NCI-H1930 (cell line): ENCODE data around the gene TNFRSF25.

Experiments
- DNase-seq, 2 experiments: peaks; one replicate each; lab custom pipeline; 2025; lab: John Stamatoyannopoulos, UW

Gene TNFRSF25

DNA sequence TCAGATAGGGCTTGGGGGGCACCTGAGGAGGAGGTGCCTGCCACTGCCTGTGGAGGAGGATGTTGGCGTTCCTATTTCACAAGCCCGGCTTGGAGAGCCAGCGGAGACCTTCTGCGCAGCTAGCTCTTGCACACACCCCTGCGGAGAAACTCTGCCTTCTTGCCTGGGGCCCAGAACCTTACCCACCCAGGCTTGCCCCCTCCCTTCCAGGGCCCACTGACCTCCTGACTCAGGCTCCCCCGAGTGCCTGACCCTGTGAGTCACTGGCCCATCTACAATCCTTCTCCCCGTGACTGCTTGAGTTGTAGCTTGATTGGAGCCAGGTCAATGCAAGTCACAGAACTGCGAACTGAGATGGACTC is 49.7 kb downstream of the TNFRSF25 start:
- no peak for DNase-seq

DNA sequence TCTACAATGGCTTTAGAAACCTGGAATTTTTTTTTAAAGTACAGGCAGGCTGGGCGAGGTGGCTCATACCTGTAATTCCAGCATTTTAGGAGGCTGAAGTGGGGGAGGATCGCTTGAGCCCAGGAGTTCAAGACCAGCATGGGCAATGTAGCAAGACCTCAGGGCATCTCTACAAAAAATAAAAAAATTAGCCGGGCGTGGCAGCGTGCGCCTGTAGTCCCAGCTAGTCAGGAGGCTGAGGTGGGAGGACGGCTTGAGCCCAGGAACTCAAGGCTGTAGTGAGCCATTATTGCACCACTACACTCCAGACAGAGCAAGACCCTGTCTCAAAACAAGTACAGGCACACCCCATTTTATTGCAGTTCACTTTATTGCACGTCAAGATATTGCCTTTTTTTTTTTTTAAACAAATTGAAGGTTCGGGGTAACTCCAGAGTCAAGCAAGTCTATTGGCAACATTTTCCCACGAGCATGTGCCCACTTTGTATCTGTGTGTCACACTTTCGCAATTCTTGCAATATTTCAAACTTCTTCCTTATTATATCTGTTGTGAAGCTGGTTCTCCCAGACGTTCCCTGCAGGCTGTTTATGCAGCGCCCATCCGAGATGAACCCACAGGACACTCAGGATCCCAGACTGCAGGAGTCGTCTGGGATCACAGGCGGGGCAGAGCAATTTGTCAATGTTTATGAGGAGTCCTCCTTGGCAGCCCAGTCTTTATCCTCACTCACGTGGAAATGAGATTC is 50.9 kb downstream of the TNFRSF25 start:
- no peak for DNase-seq

DNA sequence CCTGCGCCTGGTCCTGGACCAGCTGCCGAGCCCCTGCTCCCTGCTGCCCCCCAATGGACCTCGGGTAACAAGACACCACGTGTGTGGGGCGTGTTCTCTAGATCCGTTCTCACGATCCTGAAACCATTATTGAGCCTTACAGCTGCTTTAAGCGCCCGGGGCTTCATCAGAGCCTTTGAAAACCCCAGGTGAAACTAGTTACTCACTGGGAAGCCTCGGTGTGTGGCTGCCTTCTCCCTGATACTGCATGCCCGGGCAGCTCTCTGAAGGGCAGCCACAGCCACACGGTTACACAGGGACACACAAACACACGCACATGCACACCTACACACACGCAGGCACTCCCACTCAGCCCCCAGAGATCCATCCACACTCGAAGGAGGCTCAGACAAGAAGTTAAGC is 51.5 kb downstream of the TNFRSF25 start:
- no peak for DNase-seq

DNA sequence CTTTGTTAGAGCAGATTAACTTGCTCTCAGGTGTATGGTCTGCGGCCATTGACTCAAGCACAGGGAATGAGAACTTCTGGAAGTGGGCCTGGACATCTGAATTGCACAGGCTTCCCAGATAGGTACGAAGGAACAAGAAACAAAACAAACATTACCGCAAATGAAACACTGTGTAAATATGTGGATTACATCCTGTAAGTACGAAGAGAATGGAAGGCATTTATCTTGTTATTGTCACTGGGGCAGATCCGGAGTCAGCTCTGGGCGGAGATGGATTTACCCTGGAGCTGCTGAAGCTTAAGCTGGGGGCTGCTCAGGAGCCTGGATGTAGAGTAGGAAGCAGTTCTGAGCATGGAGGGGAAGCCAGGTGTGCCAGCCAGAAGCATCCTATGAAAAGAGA is 53.1 kb downstream of the TNFRSF25 start:
- DNase-seq, result no peak
